KOPT-K1 (cell line): Measurements from ENCODE around the gene PLK3.

Source experiments
- H3K27ac ChIP-seq: fragments of 200-600 bp; sonication (generic); 2 replicates; pipeline ENCODE4 v1.5.1; 2016; ENCODE audit warnings: antibody characterized with exemption, mild to moderate bottlenecking, low read depth, low read length; ENCODE audit not compliant: poor library complexity, severe bottlenecking
- H3K36me3 ChIP-seq: fragments of 200-600 bp; sonication (generic); 2 replicates; pipeline ENCODE4 v1.5.1; 2017; ENCODE audit warnings: antibody characterized with exemption, mild to moderate bottlenecking, low read length, moderate library complexity; ENCODE audit not compliant: insufficient read depth
- H3K9me3 ChIP-seq: fragments of 200-600 bp; sonication (generic); 2 replicates; pipeline ENCODE4 v1.5.1; 2017; ENCODE audit warnings: antibody characterized with exemption, low read length, mild to moderate bottlenecking; ENCODE audit not compliant: insufficient read depth, poor library complexity, severe bottlenecking

PLK3 gene

DNA sequence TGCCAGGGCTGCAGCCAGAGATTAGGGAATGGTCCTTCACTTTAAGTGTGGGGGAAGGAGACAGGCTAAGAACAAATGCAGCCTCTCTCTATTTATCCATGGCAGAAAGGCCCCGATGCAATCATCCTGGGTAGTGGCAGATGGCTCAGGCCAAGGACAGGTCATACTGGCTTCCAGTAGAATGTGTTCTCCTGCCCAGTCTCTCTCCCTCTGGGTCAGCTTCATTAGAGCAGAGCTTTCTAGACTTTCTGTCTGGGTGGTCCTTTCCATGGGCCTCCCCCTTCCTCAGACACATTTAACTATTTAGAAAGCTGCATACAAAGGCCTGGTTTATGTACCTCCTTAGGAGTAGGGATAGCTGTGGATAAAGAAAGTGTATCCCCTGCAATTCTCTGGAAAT is 47.7 kb downstream of the PLK3 start:
- H3K36me3 ChIP-seq: peaks cover 16% of the 10 kb centered on the region; the same call in 1 of the 2 replicates
- H3K9me3 ChIP-seq: no peaks in the 10 kb centered on the region
- H3K27ac ChIP-seq: no peak overlapping the region

GRCh38 chr1:44848456-44849181 is 48.4 kb downstream of the PLK3 start:
- no peaks in the 10 kb centered on the region for H3K9me3 ChIP-seq
- H3K36me3 ChIP-seq: peaks cover 20% of the 10 kb centered on the region; the same call in 1 of the 2 replicates
- peak overlapping the region; percentile 41 for H3K27ac ChIP-seq

DNA sequence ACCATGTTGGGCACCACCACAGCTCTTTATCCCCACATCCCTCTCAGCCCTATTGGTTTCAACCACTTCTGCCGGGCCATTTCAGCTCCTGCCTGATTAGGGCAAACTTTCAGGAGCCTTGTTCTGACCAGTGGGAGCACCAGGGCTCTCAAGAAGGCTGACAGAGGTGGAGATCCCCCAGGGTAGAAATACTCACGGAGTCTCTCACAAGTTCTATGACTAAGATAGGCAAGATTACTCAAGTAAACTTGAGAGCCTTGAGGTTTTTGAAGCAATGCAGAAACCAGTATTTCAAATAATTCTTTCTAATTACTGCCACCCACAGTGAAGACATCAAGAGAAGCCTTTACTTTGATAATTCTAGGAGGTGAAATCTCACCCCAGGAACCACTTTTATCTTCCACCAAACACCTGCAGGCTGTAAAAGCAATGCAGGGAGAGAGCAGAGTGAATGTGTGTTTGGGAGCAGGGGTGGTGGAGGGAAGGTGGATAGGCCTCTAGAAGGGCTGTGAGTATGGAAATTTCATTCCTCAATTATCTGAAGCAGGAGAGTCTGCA is 49.5 kb downstream of the PLK3 start:
- Histone ChIP-seq H3K27ac (peak overlapping the region; percentile 41), H3K9me3 (no peaks in the 10 kb centered on the region), H3K36me3 (peaks cover 21% of the 10 kb centered on the region; the same call in 1 of the 2 replicates)

- Histone ChIP-seq H3K36me3 (peaks cover 32% of the 10 kb centered on the region; the same call in 1 of the 2 replicates), H3K27ac (no peak overlapping the region), H3K9me3 (no peaks in the 10 kb centered on the region)
Measured at GRCh38 chr1:44851308-44851707, 51.1 kb downstream of the PLK3 start.

DNA sequence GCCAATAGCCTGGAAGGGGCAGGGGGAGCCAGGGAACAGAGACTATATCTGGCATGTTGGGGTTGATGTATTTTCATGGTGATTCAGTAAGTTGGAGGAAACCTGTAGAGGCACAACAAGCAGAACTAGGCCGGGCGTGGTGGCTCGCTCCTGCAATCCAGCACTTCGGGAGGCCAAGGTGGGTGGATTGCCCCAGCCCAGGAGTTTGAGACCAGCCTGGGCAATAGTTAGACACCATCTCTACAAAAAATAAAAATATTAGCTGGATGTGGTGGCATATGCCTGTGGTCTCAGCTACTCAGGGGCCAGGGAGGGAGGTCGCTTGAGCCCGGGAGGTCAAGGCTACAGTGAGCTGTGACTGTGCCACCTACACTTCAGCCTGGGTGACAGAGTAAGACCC is 53.0 kb downstream of the PLK3 start:
- Histone ChIP-seq H3K36me3 (peaks cover 46% of the 10 kb centered on the region; the same call in 1 of the 2 replicates), H3K27ac (no peak overlapping the region), H3K9me3 (no peaks in the 10 kb centered on the region)

- Histone ChIP-seq H3K9me3 (no peaks in the 10 kb centered on the region), H3K36me3 (peaks cover 46% of the 10 kb centered on the region; the same call in 1 of the 2 replicates), H3K27ac (no peak overlapping the region)
Measured at GRCh38 chr1:44854970-44855369, 54.8 kb downstream of the PLK3 start.
